Osteoblast (primary cell): ENCODE results near the gene IL11RA. TPM values are rescaled to one million over a fixed set of nuclear protein-coding genes. Genes with fewer than 3 reads are reported as not detected.

Experiments used
- DNase-seq: peaks from one replicate; pipeline ENCODE4 v3.0.0; 2011; ENCODE audit warnings: low spot score, mixed read lengths; ENCODE audit not compliant: insufficient read length; ENCODE audit errors: missing footprints
- H2AFZ ChIP-seq: 2 replicates; pipeline ENCODE4 v1.6.0; 2011; ENCODE audit warnings: mild to moderate bottlenecking, low read length
- H3K27ac ChIP-seq: 2 replicates; pipeline ENCODE4 v1.5.1; 2011; ENCODE audit warnings: mild to moderate bottlenecking, low read depth, low read length, moderate library complexity
- H3K27me3 ChIP-seq: 2 replicates; pipeline ENCODE4 v1.6.0; 2012; ENCODE audit warnings: mild to moderate bottlenecking, control low read depth, inconsistent platforms, low read length, moderate library complexity; ENCODE audit not compliant: insufficient read depth
- H3K36me3 ChIP-seq: 2 replicates; pipeline ENCODE4 v1.5.1; 2011; ENCODE audit warnings: mild to moderate bottlenecking, low read length, control low read depth, moderate library complexity; ENCODE audit not compliant: insufficient read depth
- H3K4me1 ChIP-seq: 2 replicates; pipeline ENCODE4 v1.5.1; 2011; ENCODE audit warnings: mild to moderate bottlenecking, low read length, control low read depth, moderate library complexity; ENCODE audit not compliant: insufficient read depth
- H3K4me2 ChIP-seq: 2 replicates; pipeline ENCODE4 v1.6.0; 2011; ENCODE audit warnings: mild to moderate bottlenecking, low read length; ENCODE audit not compliant: insufficient read depth
- H3K4me3 ChIP-seq: fragments of 200-600 bp; sonication (generic); 3 replicates; pipeline ENCODE4 v1.5.1; 2012; ENCODE audit warnings: mild to moderate bottlenecking, low read length, inconsistent platforms; ENCODE audit not compliant: insufficient read depth
- H3K79me2 ChIP-seq: 2 replicates; pipeline ENCODE4 v1.6.0; 2012; ENCODE audit warnings: mild to moderate bottlenecking, low read length, control low read depth, inconsistent platforms; ENCODE audit not compliant: insufficient read depth
- H3K9me3 ChIP-seq: 2 replicates; pipeline ENCODE4 v1.5.1; 2011; ENCODE audit warnings: low read depth, low read length, control low read depth
- H4K20me1 ChIP-seq: 2 replicates; pipeline ENCODE4 v1.6.0; 2012; ENCODE audit warnings: mild to moderate bottlenecking, low read length, control low read depth; ENCODE audit not compliant: insufficient read depth
- total RNA-seq: library from RNA; depleted of rRNA; stranded (reverse); fragments of >200 nt; gene quantifications from 2 replicates; pipeline ENCODE4 v1.2.3, GENCODE V29; 2012
- TF ChIP-seq, protein P1 (sequence below): IDR thresholded peaks from 2 replicates; pipeline ENCODE4 v1.5.1; 2011; ENCODE audit warnings: mild to moderate bottlenecking, low read depth, low read length, moderate library complexity; ENCODE audit errors: extremely low read depth

The IL11RA gene
- total RNA-seq, 1 donor, result 34.4 TPM

DNA sequence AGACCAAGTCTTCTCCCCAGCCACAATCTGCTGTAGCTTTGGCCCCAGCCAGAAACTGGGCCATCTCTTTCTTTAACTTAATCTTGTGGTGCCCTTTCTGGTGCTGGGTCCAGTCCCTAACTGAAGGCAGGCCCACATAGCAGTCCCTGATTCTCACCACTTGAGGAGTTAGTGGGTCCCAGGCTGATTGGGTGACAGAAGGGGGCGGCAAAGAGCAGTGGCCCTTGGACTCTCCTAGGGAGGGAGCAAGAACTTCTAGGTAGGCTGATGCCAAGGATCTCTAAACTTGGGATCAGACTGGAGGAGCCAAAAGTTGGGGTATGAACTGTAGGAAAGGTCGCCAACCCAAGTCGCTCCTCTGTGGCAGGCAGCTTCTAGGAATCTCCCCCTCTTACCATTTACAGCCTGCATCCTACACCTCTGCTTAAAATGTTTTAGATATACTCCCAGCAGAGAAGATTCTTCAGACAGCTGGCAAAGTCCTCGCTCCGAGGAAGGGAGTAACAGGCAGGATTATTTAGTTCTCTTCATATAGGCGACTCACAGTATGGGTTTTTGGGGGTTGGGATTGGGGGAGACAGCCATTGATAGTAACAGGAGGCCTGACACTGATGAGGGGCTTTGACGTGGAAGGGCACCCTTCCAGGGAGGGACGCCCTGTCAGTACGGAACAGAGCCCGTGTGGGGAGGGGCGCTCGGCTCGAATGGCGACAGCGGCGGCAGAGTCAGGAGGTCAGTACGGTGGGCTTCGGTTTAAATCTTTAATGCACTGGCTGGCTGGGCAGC lies 12.5 kb downstream of the IL11RA start:
- Histone ChIP-seq H4K20me1 (peaks cover 3% of the 10 kb centered on the region), H3K4me3 (peak overlapping the region; percentile 94), H3K27ac (peak overlapping the region; percentile 60), H3K36me3 (no peaks in the 10 kb centered on the region), H3K27me3 (no peaks in the 10 kb centered on the region), H3K4me2 (peak overlapping the region; percentile 83), H3K79me2 (peaks cover 21% of the 10 kb centered on the region), H2AFZ (peak overlapping the region; percentile 74), H3K4me1 (peaks cover 12% of the 10 kb centered on the region), H3K9me3 (no peaks in the 10 kb centered on the region)
- DNase-seq, result peak; percentile 97
- TF ChIP-seq, protein P1, sequence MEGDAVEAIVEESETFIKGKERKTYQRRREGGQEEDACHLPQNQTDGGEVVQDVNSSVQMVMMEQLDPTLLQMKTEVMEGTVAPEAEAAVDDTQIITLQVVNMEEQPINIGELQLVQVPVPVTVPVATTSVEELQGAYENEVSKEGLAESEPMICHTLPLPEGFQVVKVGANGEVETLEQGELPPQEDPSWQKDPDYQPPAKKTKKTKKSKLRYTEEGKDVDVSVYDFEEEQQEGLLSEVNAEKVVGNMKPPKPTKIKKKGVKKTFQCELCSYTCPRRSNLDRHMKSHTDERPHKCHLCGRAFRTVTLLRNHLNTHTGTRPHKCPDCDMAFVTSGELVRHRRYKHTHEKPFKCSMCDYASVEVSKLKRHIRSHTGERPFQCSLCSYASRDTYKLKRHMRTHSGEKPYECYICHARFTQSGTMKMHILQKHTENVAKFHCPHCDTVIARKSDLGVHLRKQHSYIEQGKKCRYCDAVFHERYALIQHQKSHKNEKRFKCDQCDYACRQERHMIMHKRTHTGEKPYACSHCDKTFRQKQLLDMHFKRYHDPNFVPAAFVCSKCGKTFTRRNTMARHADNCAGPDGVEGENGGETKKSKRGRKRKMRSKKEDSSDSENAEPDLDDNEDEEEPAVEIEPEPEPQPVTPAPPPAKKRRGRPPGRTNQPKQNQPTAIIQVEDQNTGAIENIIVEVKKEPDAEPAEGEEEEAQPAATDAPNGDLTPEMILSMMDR, result peak; percentile 100

DNA sequence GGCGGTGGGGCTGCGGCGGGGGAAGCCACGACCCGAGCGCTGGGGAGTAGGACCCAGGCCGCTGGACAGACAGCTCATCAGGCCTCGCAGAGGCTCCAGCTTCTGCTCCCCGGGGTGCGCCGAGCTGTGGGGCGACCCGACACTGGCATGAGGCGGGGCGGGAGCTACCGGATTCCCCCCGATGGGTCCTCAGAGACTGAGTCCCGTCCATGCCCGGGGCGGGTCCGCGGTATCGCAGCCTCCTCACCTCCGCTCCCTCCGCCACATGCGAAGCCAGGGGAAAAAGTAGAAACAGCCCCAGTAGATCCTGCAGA lies 13.0 kb downstream of the IL11RA start:
- Histone ChIP-seq H3K27ac (peak overlapping the region; percentile 60), H3K4me1 (peaks cover 12% of the 10 kb centered on the region), H3K27me3 (no peaks in the 10 kb centered on the region), H4K20me1 (peaks cover 3% of the 10 kb centered on the region), H3K4me2 (peak overlapping the region; percentile 83), H3K9me3 (no peaks in the 10 kb centered on the region), H3K79me2 (peaks cover 21% of the 10 kb centered on the region), H2AFZ (peak overlapping the region; percentile 74), H3K36me3 (no peaks in the 10 kb centered on the region), H3K4me3 (peak overlapping the region; percentile 94)
- no peak for DNase-seq
- TF ChIP-seq, protein P1, result no peak

DNA sequence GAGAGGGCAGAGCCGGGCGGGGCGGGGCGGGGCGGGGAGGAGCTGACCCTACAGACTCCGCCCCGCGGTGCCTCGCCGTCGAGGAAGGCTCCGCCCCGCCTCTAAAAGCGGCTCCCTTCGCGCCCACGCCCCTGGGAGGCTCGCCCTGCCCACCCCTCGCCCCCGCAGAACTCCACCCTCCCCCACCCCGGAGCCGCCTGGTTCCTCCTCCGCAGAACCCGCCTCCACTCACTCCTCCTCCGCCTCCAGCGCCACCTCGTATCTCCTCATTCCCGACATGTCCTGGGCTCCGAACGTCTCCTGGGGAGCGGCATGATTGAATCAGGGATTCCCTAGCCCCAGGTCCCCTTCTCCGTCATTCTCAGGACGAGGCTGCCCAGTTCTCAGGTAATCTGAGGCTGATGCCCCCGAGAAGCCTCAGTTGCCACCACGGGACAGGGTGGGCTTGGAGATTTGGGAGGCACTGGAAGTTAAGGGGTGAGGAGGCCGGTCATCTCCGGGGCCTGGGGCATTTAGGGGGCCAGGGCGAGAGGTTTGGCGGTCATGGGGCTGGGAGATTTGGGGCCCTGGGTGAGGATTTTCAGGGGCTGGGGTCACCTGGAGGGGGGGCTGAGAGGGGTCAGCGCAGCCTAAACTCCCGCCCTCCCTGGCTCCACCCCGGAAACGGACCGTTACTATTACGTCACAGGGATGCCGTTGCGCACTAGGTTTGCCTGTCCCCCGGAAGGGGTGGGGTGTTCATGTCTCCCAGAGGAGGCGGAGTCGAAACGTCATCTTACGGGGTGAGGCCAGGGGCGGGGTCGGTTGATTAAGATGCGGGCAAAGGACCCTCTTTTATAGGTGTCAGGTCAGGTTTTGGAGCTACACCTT lies 13.6 kb downstream of the IL11RA start:
- H3K4me3 ChIP-seq, result peak overlapping the region; percentile 94
- H3K79me2 ChIP-seq, result peaks cover 24% of the 10 kb centered on the region
- peaks cover 9% of the 10 kb centered on the region for H4K20me1 ChIP-seq
- peak overlapping the region; percentile 94 for H3K27ac ChIP-seq
- no peaks in the 10 kb centered on the region for H3K36me3 ChIP-seq
- no peaks in the 10 kb centered on the region for H3K9me3 ChIP-seq
- no peaks in the 10 kb centered on the region for H3K27me3 ChIP-seq
- H2AFZ ChIP-seq, result peak overlapping the region; percentile 96
- TF ChIP-seq, protein P1, result no peak
- peak; percentile 98 for DNase-seq
- H3K4me2 ChIP-seq, result peak overlapping the region; percentile 99
- peaks cover 12% of the 10 kb centered on the region for H3K4me1 ChIP-seq
